K562 treated with DMSO at 1 percent for 48 hours (cell line): ENCODE measurements around the gene KIF14. TPM values are rescaled to one million over a fixed set of nuclear protein-coding genes. Genes with fewer than 3 reads are reported as not detected.

Experiments used
- total RNA-seq: library from RNA; unstranded; fragments of 300-600 nt; gene quantifications from 2 replicates; pipeline ENCODE4 v1.2.3, GENCODE V29; 2022; ENCODE audit warnings: low replicate concordance; ENCODE audit errors: extremely low read depth

KIF14 gene
- total RNA-seq: not detected in 2 replicates

DNA sequence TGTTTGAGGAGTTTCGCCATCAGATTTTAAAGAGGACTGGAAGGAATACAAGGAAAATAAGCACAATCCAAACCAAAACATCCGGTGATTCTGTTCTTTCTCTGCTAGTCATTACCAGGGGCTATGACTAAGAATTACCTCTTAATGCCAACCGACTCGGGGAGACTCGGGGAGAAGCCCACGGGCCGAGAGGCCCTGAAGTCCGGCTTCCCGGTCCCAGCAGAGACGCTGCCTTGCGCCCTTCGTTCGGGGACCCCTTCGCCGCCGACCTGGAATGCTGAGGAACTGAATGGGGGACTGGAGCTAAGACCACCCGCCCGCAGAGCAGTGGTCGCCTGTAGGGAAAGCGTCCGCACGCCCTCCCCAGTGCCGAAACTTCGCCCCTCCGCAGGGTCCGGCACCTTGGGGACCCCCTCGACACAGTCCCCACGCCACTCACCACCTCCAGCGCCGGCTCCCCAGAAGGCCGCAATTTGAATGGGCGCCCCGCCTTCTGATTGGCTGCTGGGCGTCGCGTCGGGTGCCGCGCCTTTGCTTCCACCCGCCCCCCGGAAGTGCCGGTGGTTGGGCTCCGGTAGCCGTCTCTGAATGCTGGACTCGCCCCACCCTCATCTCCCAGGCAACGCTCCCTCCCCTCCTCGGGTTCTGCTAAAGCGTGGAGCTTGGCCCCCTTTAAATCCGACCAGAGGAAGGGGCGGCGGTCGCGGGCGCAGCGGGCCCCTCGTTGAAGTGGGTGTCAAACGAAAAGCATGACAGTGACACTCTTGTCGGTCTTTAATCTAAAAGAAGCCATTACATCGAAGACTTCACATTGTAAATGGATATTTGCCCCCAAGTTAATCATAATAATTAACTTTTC lies at the start of gene KIF14:
Gene KIF14 (minus strand): TSS at position 479 of the 859 bp plus-strand sequence. CDS start 2,028 bp downstream, outside the sequence.

DNA sequence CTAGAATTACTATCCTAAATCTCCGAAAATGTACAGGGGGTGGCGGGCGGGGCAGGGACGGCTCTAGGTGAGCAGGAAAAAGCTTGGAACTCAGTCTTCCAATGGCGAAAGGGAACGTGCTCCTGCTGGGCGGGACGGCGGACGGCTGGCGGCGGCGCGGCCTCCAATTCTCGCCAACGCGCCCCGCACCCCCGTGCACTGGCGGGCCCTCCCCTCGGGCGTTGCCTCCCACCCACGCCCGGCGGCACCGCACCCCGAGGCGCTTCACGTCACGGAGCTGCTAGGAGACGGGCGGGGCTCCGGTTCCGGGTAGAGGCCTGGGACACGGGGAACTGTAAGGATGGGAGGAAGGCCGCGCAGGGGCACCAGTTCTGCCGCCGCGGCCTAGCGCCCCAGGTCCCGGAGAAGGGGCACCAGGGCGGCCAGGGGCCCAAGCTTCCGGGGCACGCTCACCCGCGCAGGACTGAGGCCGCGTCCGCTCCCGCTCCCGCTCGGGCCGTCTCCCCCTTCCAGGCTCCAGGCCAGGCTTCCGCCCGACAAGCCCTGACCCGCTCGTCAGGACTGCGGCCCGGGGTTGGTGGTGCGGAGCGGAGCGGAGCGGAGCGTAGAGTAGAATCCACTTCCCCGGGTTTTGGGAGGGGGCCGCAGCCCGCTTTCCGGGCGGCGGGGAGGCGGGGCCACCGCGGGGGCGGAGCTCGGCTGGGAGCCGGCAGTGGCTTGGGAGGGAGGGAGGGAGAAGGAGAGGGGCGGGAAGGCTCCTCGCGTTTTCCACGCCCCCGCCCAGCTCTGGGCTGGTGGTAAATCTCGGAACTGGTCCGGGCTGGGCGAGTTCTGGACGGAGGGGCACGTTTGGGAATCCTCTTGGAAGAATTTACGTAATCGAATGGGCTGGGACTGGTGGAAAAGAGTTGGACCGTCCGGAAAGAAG lies 49.0 kb upstream of the KIF14 start, which contains the start of gene DDX59:
Gene DDX59 (minus strand): TSS at position 594 of the 928 bp plus-strand sequence. CDS start 3,167 bp downstream, outside the sequence.

Other genes starting within 250 kb of the KIF14 start
- not detected in 2 replicates for gene ZNF281, start 210.7 kb downstream of the KIF14 start, total RNA-seq
- gene DDX59, start 49.2 kb upstream of the KIF14 start, total RNA-seq: not detected in 2 replicates
- not detected in 2 replicates for gene CAMSAP2, start 118.1 kb upstream of the KIF14 start, total RNA-seq